Ectodermal cell (in vitro differentiated cells): ENCODE measurements around the gene METTL2B.
"Not testable (repeated sequence)": the region's sequence is repeated elsewhere in the genome, so short reads cannot be mapped to it uniquely, and the experiment has no call there.

Experiments
- H3K27ac ChIP-seq: 2 replicates; pipeline ENCODE4 v1.7.0; 2013; ENCODE audit warnings: mild to moderate bottlenecking, low read depth, low read length; ENCODE audit not compliant: insufficient read depth, poor library complexity, severe bottlenecking
- H3K27me3 ChIP-seq: 2 replicates; pipeline ENCODE4 v1.7.0; 2013; ENCODE audit warnings: mild to moderate bottlenecking, low read length; ENCODE audit not compliant: insufficient read depth, control insufficient read depth, poor library complexity, severe bottlenecking
- H3K36me3 ChIP-seq: one replicate; pipeline ENCODE4 v1.7.0; 2013; ENCODE audit warnings: low read length; ENCODE audit not compliant: control insufficient read depth, insufficient read depth
- H3K4me1 ChIP-seq: one replicate; pipeline ENCODE4 v1.7.0; 2013; ENCODE audit warnings: low read length; ENCODE audit not compliant: control insufficient read depth, insufficient read depth
- H3K4me3 ChIP-seq: 2 replicates; pipeline ENCODE4 v1.7.0; 2013; ENCODE audit warnings: low read depth, low read length, control low read depth; ENCODE audit not compliant: insufficient read depth
- H3K9me3 ChIP-seq: 2 replicates; pipeline ENCODE4 v1.7.0; 2013; ENCODE audit warnings: mild to moderate bottlenecking, low read length, moderate library complexity; ENCODE audit not compliant: control insufficient read depth
- WGBS, 2 experiments: methylation state at CpG; one replicate each; pipeline ENCODE4 v1.1.7; 2013; ENCODE audit warnings: missing lambda C conversion rate in 2 of 2; 5-methylcytosine and 5-hydroxymethylcytosine counted together

Gene METTL2B

GRCh38 chr7:128523932-128524524 is 47.5 kb downstream of the METTL2B start:
- H3K36me3 ChIP-seq, H3K4me1 ChIP-seq, H3K27me3 ChIP-seq, H3K4me3 ChIP-seq, H3K27ac ChIP-seq, H3K9me3 ChIP-seq: not testable (repeated sequence)
- 85 to 92% methylated on average over 9 of the region's 9 CpGs for WGBS, 2 experiments

GRCh38 chr7:128525584-128525983 is 49.0 kb downstream of the METTL2B start:
- not testable (repeated sequence) for H3K27ac ChIP-seq, H3K4me1 ChIP-seq, H3K27me3 ChIP-seq, H3K9me3 ChIP-seq, H3K4me3 ChIP-seq, H3K36me3 ChIP-seq
- WGBS, 2 experiments, result 92 to 96% methylated on average over 2 of the region's 4 CpGs

- H3K27ac ChIP-seq, H3K27me3 ChIP-seq, H3K9me3 ChIP-seq, H3K4me1 ChIP-seq, H3K36me3 ChIP-seq, H3K4me3 ChIP-seq: not testable (repeated sequence)
- 74 to 79% methylated on average over 3 of the region's 3 CpGs for WGBS, 2 experiments
These were observed 49.5 kb downstream of the METTL2B start for GRCh38 chr7:128526062-128526466.

- not testable (repeated sequence) for H3K9me3 ChIP-seq, H3K27me3 ChIP-seq, H3K27ac ChIP-seq, H3K4me1 ChIP-seq, H3K4me3 ChIP-seq, H3K36me3 ChIP-seq
- 91 to 94% methylated on average over 16 of the region's 16 CpGs for WGBS, 2 experiments
These were observed 52.6 kb downstream of the METTL2B start for GRCh38 chr7:128529191-128529590.

DNA sequence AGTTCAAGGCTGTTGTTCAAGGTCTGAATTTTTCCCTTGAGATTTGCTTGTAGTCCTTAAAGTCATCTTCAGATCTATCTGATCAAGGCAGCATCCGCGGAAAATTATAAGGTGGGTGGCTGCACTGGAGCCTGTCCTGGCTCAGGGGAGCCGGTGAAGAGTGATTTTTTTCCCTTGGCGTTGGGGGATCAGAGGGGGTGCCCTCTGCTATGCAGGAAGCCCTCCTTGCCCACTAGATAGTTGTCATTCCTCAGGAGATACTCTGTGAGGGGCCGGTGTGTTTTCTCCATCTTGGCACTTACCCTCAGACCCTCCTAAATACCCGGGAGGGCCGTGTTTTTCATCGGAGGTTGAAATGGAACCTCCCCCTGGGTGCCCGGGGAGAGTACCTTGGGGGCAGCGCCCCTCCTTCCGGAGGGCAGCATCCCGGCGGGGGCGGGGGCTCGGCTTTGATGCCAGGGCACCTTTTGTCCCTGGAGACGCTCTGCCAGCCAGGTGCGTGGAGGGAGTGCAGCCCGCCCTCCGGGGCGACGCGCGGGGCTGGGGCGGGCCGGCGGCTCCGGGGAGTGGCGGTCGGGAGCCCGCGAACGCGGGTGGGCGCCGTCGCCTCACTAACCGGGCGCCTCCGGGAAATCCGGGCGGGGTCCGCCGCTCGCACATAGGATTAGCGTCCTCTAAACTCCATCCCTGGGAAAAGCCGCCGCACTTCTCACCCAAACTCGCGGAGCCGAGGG is 53.7 kb downstream of the METTL2B start:
- Histone ChIP-seq H3K4me3 (peak overlapping the region; percentile 70), H3K27ac (peak overlapping the region; percentile 36)
- H3K4me1 ChIP-seq, H3K36me3 ChIP-seq, H3K27me3 ChIP-seq, H3K9me3 ChIP-seq: not testable (repeated sequence)
- WGBS, 2 experiments, result 4% methylated on average over 50 of the region's 50 CpGs

DNA sequence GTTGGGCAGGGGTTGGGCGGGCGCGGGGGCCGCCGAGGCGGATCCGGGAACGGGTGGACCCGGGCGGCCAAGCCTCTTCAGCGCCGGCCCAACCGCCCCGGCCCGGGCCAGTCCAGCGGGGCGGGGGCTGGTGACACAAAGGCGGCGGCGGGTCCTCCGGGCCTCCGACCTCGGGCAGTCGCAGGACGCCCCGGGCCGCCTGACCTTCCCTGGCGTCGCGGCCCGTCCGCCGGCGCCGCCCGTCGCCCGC is 54.2 kb downstream of the METTL2B start:
- peaks cover 4% of the 10 kb centered on the region for H3K36me3 ChIP-seq
- no peaks in the 10 kb centered on the region for H3K4me1 ChIP-seq
- no peaks in the 10 kb centered on the region for H3K9me3 ChIP-seq
- H3K4me3 ChIP-seq, result peak overlapping the region; percentile 70
- no peaks in the 10 kb centered on the region for H3K27me3 ChIP-seq
- 0 to 1% methylated on average over 38 of the region's 38 CpGs for WGBS, 2 experiments
- peak overlapping the region; percentile 36 for H3K27ac ChIP-seq

DNA sequence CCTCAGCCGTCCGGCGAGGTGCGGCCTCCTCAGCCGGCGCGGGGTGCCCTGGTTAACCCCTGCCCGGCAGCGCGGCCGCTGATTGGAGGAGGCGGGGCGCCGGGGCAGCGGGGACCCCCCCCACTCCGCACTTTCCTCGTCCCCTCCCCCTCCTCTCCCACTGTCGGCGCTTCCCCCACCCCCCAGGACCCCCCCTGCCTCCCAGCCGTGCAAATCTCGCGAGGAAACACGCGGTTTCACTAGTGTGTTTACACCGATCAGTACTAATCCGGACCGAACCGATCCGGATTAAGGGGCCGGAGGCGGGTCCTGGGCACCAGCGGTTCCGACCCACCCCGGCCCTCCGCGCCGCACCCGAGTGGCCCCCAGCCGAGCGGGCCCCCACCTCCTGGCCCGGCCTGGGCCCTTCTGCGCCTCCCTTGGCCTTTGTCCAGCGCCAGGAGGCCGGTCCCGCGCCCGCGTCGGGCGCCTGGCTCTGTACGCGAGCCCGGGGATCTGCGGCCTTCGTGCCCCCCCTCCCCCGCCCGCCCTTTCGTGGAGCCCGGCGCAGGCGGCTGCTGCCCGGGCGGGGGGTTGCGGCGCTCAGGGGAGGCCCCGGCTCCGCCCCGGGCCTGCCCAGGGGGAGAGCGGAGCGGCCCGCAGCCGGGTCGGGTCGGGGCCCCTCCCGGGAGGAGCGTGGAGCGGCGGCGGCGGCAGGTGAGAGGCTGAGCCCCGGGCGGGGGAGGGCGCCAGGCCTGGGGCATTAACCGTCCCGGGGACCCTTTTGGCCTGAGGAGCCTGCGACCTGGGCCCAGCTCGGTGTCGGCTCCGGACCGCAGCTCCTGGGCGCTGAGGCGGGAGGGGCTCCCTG is 54.8 kb downstream of the METTL2B start:
- not testable (repeated sequence) for H3K4me1 ChIP-seq, H3K9me3 ChIP-seq, H3K27me3 ChIP-seq, H3K36me3 ChIP-seq
- WGBS, 2 experiments, result 0% methylated on average over 92 of the region's 92 CpGs
- Histone ChIP-seq H3K4me3 (peak overlapping the region; percentile 70), H3K27ac (peak overlapping the region; percentile 88)

- not testable (repeated sequence) for H3K4me1 ChIP-seq, H3K36me3 ChIP-seq, H3K9me3 ChIP-seq, H3K27me3 ChIP-seq
- WGBS, 2 experiments, result 0 to 1% methylated on average over 30 to 34 of the region's 35 CpGs
- H3K27ac ChIP-seq, result peak overlapping the region; percentile 88
- peak overlapping the region; percentile 70 for H3K4me3 ChIP-seq
These were observed 55.5 kb downstream of the METTL2B start for GRCh38 chr7:128531955-128532478.

DNA sequence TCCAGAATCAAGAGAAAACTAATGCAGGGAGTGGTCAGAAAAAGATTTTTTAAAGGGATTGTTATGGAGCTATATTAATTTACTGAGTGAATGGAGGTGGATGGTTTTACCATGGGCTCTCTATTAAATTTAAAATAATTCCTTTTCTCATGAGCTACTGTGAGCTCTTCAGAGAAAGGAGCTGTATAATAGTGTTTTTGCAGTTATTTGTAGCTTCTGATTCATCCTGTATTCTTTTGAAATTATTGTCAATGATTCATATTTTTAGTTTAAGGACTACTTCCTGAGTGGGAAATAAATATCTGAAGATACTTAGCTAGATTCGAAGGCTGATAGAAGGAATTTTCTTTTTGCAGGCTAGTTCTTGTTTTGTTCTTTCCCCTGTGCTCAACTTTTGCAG is 56.4 kb downstream of the METTL2B start:
- H3K4me3 ChIP-seq, result peak overlapping the region; percentile 70
- not testable (repeated sequence) for H3K4me1 ChIP-seq, H3K27ac ChIP-seq

GRCh38 chr7:128537410-128537809 is 60.9 kb downstream of the METTL2B start:
- 64 to 69% methylated on average over 7 of the region's 7 CpGs for WGBS, 2 experiments
- H3K9me3 ChIP-seq, H3K27ac ChIP-seq, H3K36me3 ChIP-seq, H3K4me3 ChIP-seq, H3K27me3 ChIP-seq, H3K4me1 ChIP-seq: not testable (repeated sequence)

More for the DNA sequence above, 56.4 kb downstream of the METTL2B start:
- H3K27me3 ChIP-seq, H3K36me3 ChIP-seq, H3K9me3 ChIP-seq: not testable (repeated sequence)
- WGBS, 2 experiments, result 81 to 91% methylated on average over 1 of the region's 1 CpG
